Ascending aorta (tissue), 2 donors: ENCODE results near the gene FARS2. TPM values are rescaled to one million over a fixed set of nuclear protein-coding genes. Genes with fewer than 3 reads are reported as not detected.
"Not testable (repeated sequence)": the region's sequence is repeated elsewhere in the genome, so short reads cannot be mapped to it uniquely, and the experiment has no call there.

Source experiments
- DNase-seq, 2 donors: peaks; one replicate each; pipeline ENCODE4 v3.0.0-alpha.2; 2019; ENCODE audit warnings: low spot score in 2 of 2
- H3K27ac ChIP-seq, 2 donors: fragments of 200-600 bp; sonication (generic); one replicate each; pipeline ENCODE4 v1.5.1; 2016 to 2017; ENCODE audit warnings: mild to moderate bottlenecking in 1 of 2
- H3K27me3 ChIP-seq: fragments of 200-600 bp; sonication (generic); one replicate; pipeline ENCODE4 v1.5.1; 2017
- H3K36me3 ChIP-seq, 2 donors: fragments of 200-600 bp; sonication (generic); one replicate each; pipeline ENCODE4 v1.5.1; 2016
- H3K4me1 ChIP-seq, 2 donors: fragments of 200-600 bp; sonication (generic); one replicate each; pipeline ENCODE4 v1.5.1; 2016 to 2017; ENCODE audit warnings: mild to moderate bottlenecking in 1 of 2
- H3K4me3 ChIP-seq, 2 donors: fragments of 200-600 bp; sonication (generic); one replicate each; pipeline ENCODE4 v1.5.1; 2016 to 2017; ENCODE audit warnings: mild to moderate bottlenecking in 1 of 2
- H3K9me3 ChIP-seq, 2 donors: fragments of 200-600 bp; sonication (generic); one replicate each; pipeline ENCODE4 v1.5.1; 2016
- CTCF ChIP-seq, 3 experiments: fragments of 200-600 bp in 2 of 3; fragments of 450-650 bp in 1 of 3; sonication (generic) in 2 of 3; IDR thresholded peaks; one replicate each; pipeline ENCODE4 v1.5.1; 2016 to 2019; ENCODE audit warnings: antibody characterized with exemption in 3 of 3, mild to moderate bottlenecking in 1 of 3, moderate library complexity in 1 of 3
- intact Hi-C: fragments of 100-400 bp; cut with DNase I; formaldehyde crosslinking; loops from one replicate; pipeline ENCODE4 v1.15.1; 2023
- total RNA-seq: library from RNA; depleted of rRNA; stranded (reverse); fragments of >200 nt; gene quantifications from one replicate; pipeline ENCODE4 v1.1.0, GENCODE V29; 2016

The FARS2 gene
- total RNA-seq, 1 donor from 2014 or later, result 17.6 TPM

GRCh38 chr6:5652406-5653137 lies 391.3 kb downstream of the FARS2 start:
- Histone ChIP-seq H3K4me1 (no peaks in the 10 kb centered on the region), H3K9me3 (no peaks in the 10 kb centered on the region), H3K27ac (no peak overlapping the region), H3K27me3 (no peaks in the 10 kb centered on the region), H3K4me3 (no peak overlapping the region), H3K36me3 (no peaks in the 10 kb centered on the region)
- DNase-seq, result no peak
- no peak for TF ChIP-seq CTCF (IDR thresholded peaks at IDR 0.05)
- intact Hi-C loops, result no loop called here

- DNase-seq, result no peak
- H3K36me3 ChIP-seq, result no peaks in the 10 kb centered on the region
- TF ChIP-seq CTCF (IDR thresholded peaks at IDR 0.05), result no peak
- H3K27me3 ChIP-seq, result no peaks in the 10 kb centered on the region
- intact Hi-C loops, result no loop called here
- no peak overlapping the region for H3K27ac ChIP-seq
- H3K9me3 ChIP-seq, result no peaks in the 10 kb centered on the region
- no peaks in the 10 kb centered on the region for H3K4me1 ChIP-seq
- no peak overlapping the region for H3K4me3 ChIP-seq
Measured at GRCh38 chr6:5653801-5654200, 392.5 kb downstream of the FARS2 start.

- no peak for TF ChIP-seq CTCF (IDR thresholded peaks at IDR 0.05)
Measured at GRCh38 chr6:5656226-5656625, 394.9 kb downstream of the FARS2 start.

GRCh38 chr6:5656695-5657094 lies 395.4 kb downstream of the FARS2 start:
- DNase-seq, H3K27ac ChIP-seq, H3K36me3 ChIP-seq, H3K9me3 ChIP-seq, H3K27me3 ChIP-seq, intact Hi-C loops, H3K4me1 ChIP-seq, H3K4me3 ChIP-seq: not testable (repeated sequence)

More at GRCh38 chr6:5656226-5656625, 394.9 kb downstream of the FARS2 start:
- Histone ChIP-seq H3K4me1 (no peaks in the 10 kb centered on the region), H3K9me3 (no peaks in the 10 kb centered on the region), H3K4me3 (no peak overlapping the region), H3K27me3 (no peaks in the 10 kb centered on the region), H3K27ac (no peak overlapping the region), H3K36me3 (no peaks in the 10 kb centered on the region)
- DNase-seq, result no peak
- intact Hi-C loops, result no loop called here

- Histone ChIP-seq H3K4me3 (no peak overlapping the region), H3K27ac (no peak overlapping the region), H3K36me3 (no peaks in the 10 kb centered on the region), H3K27me3 (no peaks in the 10 kb centered on the region), H3K4me1 (no peaks in the 10 kb centered on the region), H3K9me3 (no peaks in the 10 kb centered on the region)
- DNase-seq, result no peak
- intact Hi-C loops, result no loop called here
- TF ChIP-seq CTCF (IDR thresholded peaks at IDR 0.05), result no peak
Measured at GRCh38 chr6:5657684-5658430, 396.5 kb downstream of the FARS2 start.

GRCh38 chr6:5659467-5659866 lies 398.2 kb downstream of the FARS2 start:
- no peaks in the 10 kb centered on the region for H3K9me3 ChIP-seq
- no peak overlapping the region for H3K27ac ChIP-seq
- no peaks in the 10 kb centered on the region for H3K4me1 ChIP-seq
- intact Hi-C loops, result no loop called here
- no peaks in the 10 kb centered on the region for H3K27me3 ChIP-seq
- H3K4me3 ChIP-seq, result no peak overlapping the region
- no peak for DNase-seq
- no peak for TF ChIP-seq CTCF (IDR thresholded peaks at IDR 0.05)
- no peaks in the 10 kb centered on the region for H3K36me3 ChIP-seq
